Sigmoid colon (tissue), 4 donors: Measurements from ENCODE around the gene ZNF521.

Experiments used
- POLR2A ChIP-seq, 2 donors: fragments of 450-650 bp; IDR thresholded peaks; one replicate each; pipeline ENCODE4 v1.6.1; 2016; ENCODE audit warnings: antibody characterized with exemption in 2 of 2, mild to moderate bottlenecking in 2 of 2, moderate library complexity in 2 of 2
- POLR2AphosphoS5 ChIP-seq, 4 donors: sonication (generic); formaldehyde crosslinking; IDR thresholded peaks; one replicate each; pipeline ENCODE4 v1.6.1; 2017; ENCODE audit warnings: antibody characterized with exemption in 4 of 4
- TF ChIP-seq, protein P1 (sequence below), 4 experiments: fragments of 450-650 bp in 3 of 4; fragments of 200-600 bp in 1 of 4; IDR thresholded peaks; one replicate each; pipeline ENCODE4 v1.5.1; 2016 to 2019; ENCODE audit warnings: antibody characterized with exemption in 4 of 4, mild to moderate bottlenecking in 3 of 4, moderate library complexity in 2 of 4

DNA sequence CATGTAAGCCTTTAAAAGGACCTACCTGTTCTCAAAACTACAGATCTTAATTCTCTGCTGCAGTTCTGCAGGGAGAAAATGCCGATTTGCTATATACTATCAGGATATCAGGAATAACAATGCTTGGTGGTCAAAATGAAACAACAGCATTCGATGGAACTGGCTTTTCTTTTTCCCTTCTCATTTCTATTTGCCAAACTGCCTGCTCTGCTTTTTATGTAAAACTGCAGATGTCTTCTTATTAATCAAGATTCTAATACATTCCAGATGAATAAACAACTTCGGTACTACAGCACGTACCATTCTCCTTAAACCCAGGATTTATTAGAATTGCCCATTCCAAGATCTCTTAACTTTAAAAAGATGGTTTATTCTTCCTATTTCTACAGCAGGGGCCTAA, 100.9 kb downstream of the ZNF521 start:
- TF ChIP-seq, protein P1, sequence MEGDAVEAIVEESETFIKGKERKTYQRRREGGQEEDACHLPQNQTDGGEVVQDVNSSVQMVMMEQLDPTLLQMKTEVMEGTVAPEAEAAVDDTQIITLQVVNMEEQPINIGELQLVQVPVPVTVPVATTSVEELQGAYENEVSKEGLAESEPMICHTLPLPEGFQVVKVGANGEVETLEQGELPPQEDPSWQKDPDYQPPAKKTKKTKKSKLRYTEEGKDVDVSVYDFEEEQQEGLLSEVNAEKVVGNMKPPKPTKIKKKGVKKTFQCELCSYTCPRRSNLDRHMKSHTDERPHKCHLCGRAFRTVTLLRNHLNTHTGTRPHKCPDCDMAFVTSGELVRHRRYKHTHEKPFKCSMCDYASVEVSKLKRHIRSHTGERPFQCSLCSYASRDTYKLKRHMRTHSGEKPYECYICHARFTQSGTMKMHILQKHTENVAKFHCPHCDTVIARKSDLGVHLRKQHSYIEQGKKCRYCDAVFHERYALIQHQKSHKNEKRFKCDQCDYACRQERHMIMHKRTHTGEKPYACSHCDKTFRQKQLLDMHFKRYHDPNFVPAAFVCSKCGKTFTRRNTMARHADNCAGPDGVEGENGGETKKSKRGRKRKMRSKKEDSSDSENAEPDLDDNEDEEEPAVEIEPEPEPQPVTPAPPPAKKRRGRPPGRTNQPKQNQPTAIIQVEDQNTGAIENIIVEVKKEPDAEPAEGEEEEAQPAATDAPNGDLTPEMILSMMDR (IDR thresholded peaks at IDR 0.05) = no peak
- TF ChIP-seq POLR2AphosphoS5 (IDR thresholded peaks at IDR 0.05) (no peak), POLR2A (IDR thresholded peaks at IDR 0.05) (no peak)
